Measurements from ENCODE around the gene TNRC6C.

The TNRC6C gene

GRCh38 chr17:78001612-78002011 is 43.1 kb downstream of the TNRC6C start:
- CTCF ChIA-PET = interaction anchor here (5.3 kb wide), 1 partner anchor 13 kb away, joined by 55 read pairs; no protein-coding TSS in a partner anchor
- no peak overlapping the region for H3K27ac ChIP-seq (ENCODE audit: extremely low read depth, low read depth, low read length)
- H3K9me3 ChIP-seq (ENCODE audit: control insufficient read depth, insufficient read depth, low read depth, low read length) = no peaks in the 10 kb centered on the region
- TF ChIP-seq ZNF571 (tag by site-specific recombination; IDR thresholded peaks at IDR 0.05) (no peak), SP2 (tag by site-specific recombination; IDR thresholded peaks at IDR 0.05) (no peak), WT1 (tag by site-specific recombination; IDR thresholded peaks at IDR 0.05) (no peak), ZNF677 (tag by site-specific recombination; IDR thresholded peaks at IDR 0.05) (no peak), SP7 (tag by site-specific recombination; IDR thresholded peaks at IDR 0.05) (no peak), ZSCAN16 (tag by site-specific recombination; IDR thresholded peaks at IDR 0.05) (no peak), ZNF830 (tag by site-specific recombination; IDR thresholded peaks at IDR 0.05; ENCODE audit: low read depth) (no peak), ZNF112 (tag by site-specific recombination; IDR thresholded peaks at IDR 0.05) (no peak)
- H3K4me1 ChIP-seq (ENCODE audit: control insufficient read depth, insufficient read depth, low read length) = peaks cover 19% of the 10 kb centered on the region
- POLR2A ChIA-PET = interaction anchor here (3.1 kb wide), 1 partner anchor 44 kb away, joined by 24 read pairs; the partner anchor contains the start of gene TNRC6C
- H3K36me3 ChIP-seq (ENCODE audit: control insufficient read depth in 2 of 2, insufficient read depth in 1 of 2, low read length in 2 of 2) = peaks cover 3 to 13% of the 10 kb centered on the region in 2 experiments
- H3K4me3 ChIP-seq (ENCODE audit: low read depth, low read length) = no peak overlapping the region

GRCh38 chr17:78002166-78002565 is 43.7 kb downstream of the TNRC6C start:
- Histone ChIP-seq H3K27ac (ENCODE audit: extremely low read depth, low read depth, low read length) (no peak overlapping the region), H3K4me1 (ENCODE audit: control insufficient read depth, insufficient read depth, low read length) (peaks cover 19% of the 10 kb centered on the region), H3K4me3 (ENCODE audit: low read depth, low read length) (no peak overlapping the region), H3K9me3 (ENCODE audit: control insufficient read depth, insufficient read depth, low read depth, low read length) (no peaks in the 10 kb centered on the region), H3K36me3 (ENCODE audit: control insufficient read depth in 2 of 2, insufficient read depth in 1 of 2, low read length in 2 of 2) (peaks cover 3 to 13% of the 10 kb centered on the region in 2 experiments)
- ChIA-PET CTCF (interaction anchor here (0.6 to 5.3 kb wide), 6 partner anchors 9 to 736 kb away, joined by 3 to 55 read pairs (median 3); no protein-coding TSS in a partner anchor), POLR2A (interaction anchor here (0.5 to 3.1 kb wide), 2 partner anchors 44 to 260 kb away, joined by 4 to 24 read pairs; partner anchors contain the start of gene TNRC6C)
- TF ChIP-seq OVOL3 (tag by site-specific recombination; IDR thresholded peaks at IDR 0.05) (no peak), ZNF473 (tag by site-specific recombination; IDR thresholded peaks at IDR 0.05) (no peak), ZNF501 (tag by site-specific recombination; IDR thresholded peaks at IDR 0.05) (no peak), ZNF133 (tag by site-specific recombination; IDR thresholded peaks at IDR 0.05) (no peak), ZNF37A (tag by site-specific recombination; IDR thresholded peaks at IDR 0.05) (no peak)

DNA sequence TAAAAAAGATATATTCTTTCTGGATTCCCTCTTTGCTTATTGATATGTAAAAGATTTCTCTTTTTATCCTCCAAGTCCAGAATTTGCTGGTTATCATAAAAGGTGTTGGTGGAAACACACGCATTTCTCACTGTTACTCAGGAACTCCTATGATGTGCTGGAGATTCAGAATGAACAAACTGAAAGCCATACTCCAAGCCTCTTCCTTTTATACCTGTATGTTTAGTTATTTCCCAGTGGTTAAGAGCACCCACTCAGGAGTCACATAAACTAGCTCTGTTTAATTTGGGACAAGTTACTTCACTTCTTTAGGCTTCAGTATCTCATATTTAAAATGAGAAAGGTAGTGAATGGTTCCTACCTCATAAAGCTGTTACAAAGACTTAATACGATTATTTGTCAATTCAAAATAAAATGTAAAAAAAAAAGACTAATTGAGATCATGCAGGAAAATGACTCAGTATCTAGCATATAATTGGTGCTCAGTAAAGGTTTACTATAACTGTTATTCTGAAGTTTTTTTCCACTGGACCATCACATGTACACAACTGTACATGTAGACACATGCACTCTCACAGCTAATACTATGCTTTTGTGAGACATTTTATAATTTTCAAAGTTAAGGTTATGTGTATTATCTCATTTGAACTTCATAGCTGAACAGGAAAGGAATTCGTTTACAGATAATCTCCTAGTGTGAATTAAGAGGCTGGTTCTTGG is 47.1 kb downstream of the TNRC6C start:
- no peak overlapping the region for H3K4me3 ChIP-seq (ENCODE audit: low read depth, low read length)
- no peaks in the 10 kb centered on the region for H3K9me3 ChIP-seq (ENCODE audit: control insufficient read depth, insufficient read depth, low read depth, low read length)
- H3K36me3 ChIP-seq (ENCODE audit: control insufficient read depth in 2 of 2, insufficient read depth in 1 of 2, low read length in 2 of 2) = peaks cover 6 to 18% of the 10 kb centered on the region in 2 experiments
- H3K4me1 ChIP-seq (ENCODE audit: control insufficient read depth, insufficient read depth, low read length) = peaks cover 11% of the 10 kb centered on the region
- CTCF ChIA-PET = interaction anchor here (2.5 to 5.3 kb wide), 3 partner anchors 9 to 13 kb away, joined by 7 to 55 read pairs (median 14); no protein-coding TSS in a partner anchor
- TF ChIP-seq ZNF530 (tag by site-specific recombination; IDR thresholded peaks at IDR 0.05; ENCODE audit: low read depth) (no peak), ZNF514 (tag by site-specific recombination; IDR thresholded peaks at IDR 0.05) (no peak), ZFP37 (tag by site-specific recombination; IDR thresholded peaks at IDR 0.05) (no peak), ZNF677 (tag by site-specific recombination; IDR thresholded peaks at IDR 0.05) (no peak)
- TF ChIP-seq, protein P1, sequence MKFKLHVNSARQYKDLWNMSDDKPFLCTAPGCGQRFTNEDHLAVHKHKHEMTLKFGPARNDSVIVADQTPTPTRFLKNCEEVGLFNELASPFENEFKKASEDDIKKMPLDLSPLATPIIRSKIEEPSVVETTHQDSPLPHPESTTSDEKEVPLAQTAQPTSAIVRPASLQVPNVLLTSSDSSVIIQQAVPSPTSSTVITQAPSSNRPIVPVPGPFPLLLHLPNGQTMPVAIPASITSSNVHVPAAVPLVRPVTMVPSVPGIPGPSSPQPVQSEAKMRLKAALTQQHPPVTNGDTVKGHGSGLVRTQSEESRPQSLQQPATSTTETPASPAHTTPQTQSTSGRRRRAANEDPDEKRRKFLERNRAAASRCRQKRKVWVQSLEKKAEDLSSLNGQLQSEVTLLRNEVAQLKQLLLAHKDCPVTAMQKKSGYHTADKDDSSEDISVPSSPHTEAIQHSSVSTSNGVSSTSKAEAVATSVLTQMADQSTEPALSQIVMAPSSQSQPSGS (tag by site-specific recombination; IDR thresholded peaks at IDR 0.05; ENCODE audit: low read depth) = no peak
- TF ChIP-seq, protein P2, sequence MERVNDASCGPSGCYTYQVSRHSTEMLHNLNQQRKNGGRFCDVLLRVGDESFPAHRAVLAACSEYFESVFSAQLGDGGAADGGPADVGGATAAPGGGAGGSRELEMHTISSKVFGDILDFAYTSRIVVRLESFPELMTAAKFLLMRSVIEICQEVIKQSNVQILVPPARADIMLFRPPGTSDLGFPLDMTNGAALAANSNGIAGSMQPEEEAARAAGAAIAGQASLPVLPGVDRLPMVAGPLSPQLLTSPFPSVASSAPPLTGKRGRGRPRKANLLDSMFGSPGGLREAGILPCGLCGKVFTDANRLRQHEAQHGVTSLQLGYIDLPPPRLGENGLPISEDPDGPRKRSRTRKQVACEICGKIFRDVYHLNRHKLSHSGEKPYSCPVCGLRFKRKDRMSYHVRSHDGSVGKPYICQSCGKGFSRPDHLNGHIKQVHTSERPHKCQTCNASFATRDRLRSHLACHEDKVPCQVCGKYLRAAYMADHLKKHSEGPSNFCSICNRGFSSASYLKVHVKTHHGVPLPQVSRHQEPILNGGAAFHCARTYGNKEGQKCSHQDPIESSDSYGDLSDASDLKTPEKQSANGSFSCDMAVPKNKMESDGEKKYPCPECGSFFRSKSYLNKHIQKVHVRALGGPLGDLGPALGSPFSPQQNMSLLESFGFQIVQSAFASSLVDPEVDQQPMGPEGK (tag by site-specific recombination; IDR thresholded peaks at IDR 0.05) = no peak
- no peak overlapping the region for H3K27ac ChIP-seq (ENCODE audit: extremely low read depth, low read depth, low read length)
- POLR2A ChIA-PET = interaction anchor here (1.1 to 1.6 kb wide), 2 partner anchors 41 to 47 kb away, joined by 3 to 11 read pairs; partner anchors contain the start of gene TNRC6C

All from HEK293 (cell line).